22Rv1 (cell line): ENCODE data around the gene CRELD2.

Experiments used
- CTCF ChIP-seq: fragments of 450-650 bp; IDR thresholded peaks from 2 replicates; pipeline ENCODE4 v1.5.1; 2017; ENCODE audit warnings: mild to moderate bottlenecking
- ZFX ChIP-seq: fragments of 450-650 bp; IDR thresholded peaks from 2 replicates; pipeline ENCODE4 v1.6.1; 2017; ENCODE audit warnings: antibody characterized with exemption, borderline replicate concordance

- TF ChIP-seq CTCF (no peak), ZFX (no peak)
Measured at GRCh38 chr22:49966041-49966773, 47.8 kb downstream of the CRELD2 start.
